Kidney epithelial cell (primary cell): Measurements from ENCODE around the gene CHST14. TPM values are rescaled to one million over a fixed set of nuclear protein-coding genes. Genes with fewer than 3 reads are reported as not detected.

Experiments used
- DNase-seq: peaks from one replicate; pipeline ENCODE4 v3.0.0-alpha.2; 2010; ENCODE audit warnings: low read depth
- H3K27me3 ChIP-seq: 2 replicates; pipeline ENCODE4 v1.6.0; 2011; ENCODE audit warnings: low read length; ENCODE audit not compliant: control insufficient read depth, insufficient read depth
- H3K36me3 ChIP-seq: 2 replicates; pipeline ENCODE4 v1.5.1; 2011; ENCODE audit warnings: low read length; ENCODE audit not compliant: control insufficient read depth, insufficient read depth
- H3K4me3 ChIP-seq: 2 replicates; pipeline ENCODE4 v1.5.1; 2011; ENCODE audit warnings: low read depth, mild to moderate bottlenecking, control low read depth, low read length
- CTCF ChIP-seq: IDR thresholded peaks from 2 replicates; pipeline ENCODE4 v1.5.1; 2011; ENCODE audit warnings: mild to moderate bottlenecking, moderate library complexity, low read length, control low read depth, inconsistent platforms; ENCODE audit not compliant: insufficient read depth, poor library complexity, severe bottlenecking
- total RNA-seq: library from RNA; depleted of rRNA; stranded (reverse); fragments of >200 nt; gene quantifications from 2 replicates; pipeline ENCODE4 v1.2.3, GENCODE V29; 2015

Gene CHST14
- total RNA-seq, 1 donor from 2014 or later = 25.8 TPM

- DNase-seq = no peak
- Histone ChIP-seq H3K36me3 (no peaks in the 10 kb centered on the region), H3K4me3 (peak overlapping the region; percentile 28), H3K27me3 (peaks cover 62% of the 10 kb centered on the region)
- no peak for TF ChIP-seq CTCF
Observed at GRCh38 chr15:40436116-40436891, 34.5 kb upstream of the CHST14 start.

GRCh38 chr15:40436892-40437751 is 33.7 kb upstream of the CHST14 start:
- peaks cover 62% of the 10 kb centered on the region for H3K27me3 ChIP-seq
- H3K4me3 ChIP-seq = no peak overlapping the region

GRCh38 chr15:40437752-40438687 is 32.8 kb upstream of the CHST14 start:
- no peak overlapping the region for H3K4me3 ChIP-seq
- no peak for TF ChIP-seq CTCF
- no peaks in the 10 kb centered on the region for H3K36me3 ChIP-seq
- H3K27me3 ChIP-seq = peaks cover 57% of the 10 kb centered on the region
- no peak for DNase-seq

More at GRCh38 chr15:40436892-40437751, 33.7 kb upstream of the CHST14 start:
- no peak for DNase-seq
- H3K36me3 ChIP-seq = no peaks in the 10 kb centered on the region
- no peak for TF ChIP-seq CTCF

- peaks cover 55% of the 10 kb centered on the region for H3K27me3 ChIP-seq
- no peak for TF ChIP-seq CTCF
- DNase-seq = no peak
- H3K4me3 ChIP-seq = no peak overlapping the region
- H3K36me3 ChIP-seq = no peaks in the 10 kb centered on the region
Observed at GRCh38 chr15:40438712-40439111, 32.1 kb upstream of the CHST14 start.

- TF ChIP-seq CTCF = no peak
- Histone ChIP-seq H3K4me3 (peak overlapping the region; percentile 62), H3K36me3 (no peaks in the 10 kb centered on the region), H3K27me3 (peaks cover 49% of the 10 kb centered on the region)
- no peak for DNase-seq
Observed at GRCh38 chr15:40439461-40439959, 31.3 kb upstream of the CHST14 start.
